Tibial nerve (tissue), 4 donors: Measurements from ENCODE around the gene LGI1. TPM values are rescaled to one million over a fixed set of nuclear protein-coding genes. Genes with fewer than 3 reads are reported as not detected.

ENCODE experiments used
- DNase-seq, 2 donors: peaks; one replicate each; pipeline ENCODE4 v3.0.0-alpha.2; 2019; ENCODE audit warnings: low spot score in 2 of 2
- H3K27ac ChIP-seq, 4 donors: fragments of 200-600 bp; sonication (generic) in 3 of 4; one replicate each; pipeline ENCODE4 v1.5.1; 2017 to 2019; ENCODE audit warnings: mild to moderate bottlenecking in 1 of 4
- H3K27me3 ChIP-seq, 2 donors: fragments of 200-600 bp; sonication (generic) in 1 of 2; one replicate each; pipeline versions ENCODE4 v1.5.1 to v1.6.0; 2017 to 2019
- H3K36me3 ChIP-seq, 3 donors: fragments of 200-600 bp; sonication (generic); one replicate each; pipeline ENCODE4 v1.5.1; 2018 to 2019
- H3K4me1 ChIP-seq, 4 donors: fragments of 200-600 bp; sonication (generic) in 3 of 4; one replicate each; pipeline ENCODE4 v1.5.1; 2017 to 2019
- H3K4me3 ChIP-seq, 4 donors: fragments of 200-600 bp; sonication (generic) in 3 of 4; one replicate each; pipeline ENCODE4 v1.5.1; 2017 to 2019; ENCODE audit warnings: mild to moderate bottlenecking in 1 of 4, moderate library complexity in 1 of 4
- H3K9me3 ChIP-seq, 4 donors: fragments of 200-600 bp; sonication (generic) in 3 of 4; one replicate each; pipeline ENCODE4 v1.5.1; 2017 to 2019
- EP300 ChIP-seq, 2 donors: sonication (generic); formaldehyde crosslinking; IDR thresholded peaks; one replicate each; pipeline ENCODE4 v1.6.1; 2017; ENCODE audit warnings: antibody characterized with exemption in 2 of 2, mild to moderate bottlenecking in 1 of 2
- POLR2A ChIP-seq, 2 donors: fragments of 450-650 bp; IDR thresholded peaks; one replicate each; pipeline ENCODE4 v1.6.1; 2017; ENCODE audit warnings: antibody characterized with exemption in 2 of 2, mild to moderate bottlenecking in 2 of 2, moderate library complexity in 2 of 2
- WGBS, 2 donors: methylation state at CpG; one replicate each; pipeline ENCODE4 v1.1.5; 2018; 5-methylcytosine and 5-hydroxymethylcytosine counted together
- total RNA-seq, 4 donors: library from RNA; depleted of rRNA; stranded (reverse); fragments of >200 nt; gene quantifications; one replicate each; pipeline ENCODE4 v1.1.0, GENCODE V29; 2016
- TF ChIP-seq, protein P1 (sequence below), 5 experiments: fragments of 200-600 bp in 3 of 5; fragments of 450-650 bp in 2 of 5; sonication (generic) in 3 of 5; IDR thresholded peaks; one replicate each; pipeline ENCODE4 v1.5.1; 2016 to 2019; ENCODE audit warnings: antibody characterized with exemption in 5 of 5, mild to moderate bottlenecking in 3 of 5, moderate library complexity in 2 of 5

LGI1 gene
- total RNA-seq, 4 donors from 2014 or later = 8.4 to 21.0 (median 14.1) TPM

DNA sequence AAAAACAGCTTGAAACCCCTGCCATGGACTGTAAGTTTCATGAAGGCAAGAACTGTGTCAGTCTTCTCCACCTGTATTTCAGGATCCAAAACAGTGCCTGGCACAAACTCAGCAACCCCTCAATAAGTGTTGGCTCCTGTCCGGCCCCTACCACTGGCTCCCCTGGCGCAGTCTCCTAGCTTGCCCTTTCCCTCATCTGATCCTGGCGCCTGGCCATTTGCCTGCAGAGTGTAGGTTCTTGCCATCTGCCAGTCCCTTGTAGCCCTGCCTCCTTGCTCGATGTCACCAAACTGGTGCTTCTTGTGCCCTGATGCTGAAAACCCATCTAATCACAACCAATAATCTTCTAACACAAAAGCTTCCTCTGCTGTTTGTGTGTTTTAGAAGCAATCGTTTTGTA lies 60.4 kb downstream of the LGI1 start:
- peaks cover 0 to 7% of the 10 kb centered on the region in 2 donors for H3K27me3 ChIP-seq
- no peak overlapping the region for H3K27ac ChIP-seq
- H3K4me3 ChIP-seq = no peak overlapping the region
- H3K9me3 ChIP-seq = no peaks in the 10 kb centered on the region
- peaks cover 0 to 17% (median 5%) of the 10 kb centered on the region in 4 donors for H3K4me1 ChIP-seq
- 81 to 84% methylated on average over 5 of the region's 5 CpGs for WGBS, 2 donors
- no peaks in the 10 kb centered on the region for H3K36me3 ChIP-seq
- DNase-seq = no peak
- TF ChIP-seq EP300 (IDR thresholded peaks at IDR 0.05) = no peak

GRCh38 chr10:93819520-93819919 lies 61.8 kb downstream of the LGI1 start:
- no peak for DNase-seq
- 81 to 85% methylated on average over 4 of the region's 4 CpGs for WGBS, 2 donors
- TF ChIP-seq EP300 (IDR thresholded peaks at IDR 0.05) = no peak
- TF ChIP-seq POLR2A (IDR thresholded peaks at IDR 0.05) = no peak
- TF ChIP-seq, protein P1, sequence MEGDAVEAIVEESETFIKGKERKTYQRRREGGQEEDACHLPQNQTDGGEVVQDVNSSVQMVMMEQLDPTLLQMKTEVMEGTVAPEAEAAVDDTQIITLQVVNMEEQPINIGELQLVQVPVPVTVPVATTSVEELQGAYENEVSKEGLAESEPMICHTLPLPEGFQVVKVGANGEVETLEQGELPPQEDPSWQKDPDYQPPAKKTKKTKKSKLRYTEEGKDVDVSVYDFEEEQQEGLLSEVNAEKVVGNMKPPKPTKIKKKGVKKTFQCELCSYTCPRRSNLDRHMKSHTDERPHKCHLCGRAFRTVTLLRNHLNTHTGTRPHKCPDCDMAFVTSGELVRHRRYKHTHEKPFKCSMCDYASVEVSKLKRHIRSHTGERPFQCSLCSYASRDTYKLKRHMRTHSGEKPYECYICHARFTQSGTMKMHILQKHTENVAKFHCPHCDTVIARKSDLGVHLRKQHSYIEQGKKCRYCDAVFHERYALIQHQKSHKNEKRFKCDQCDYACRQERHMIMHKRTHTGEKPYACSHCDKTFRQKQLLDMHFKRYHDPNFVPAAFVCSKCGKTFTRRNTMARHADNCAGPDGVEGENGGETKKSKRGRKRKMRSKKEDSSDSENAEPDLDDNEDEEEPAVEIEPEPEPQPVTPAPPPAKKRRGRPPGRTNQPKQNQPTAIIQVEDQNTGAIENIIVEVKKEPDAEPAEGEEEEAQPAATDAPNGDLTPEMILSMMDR (IDR thresholded peaks at IDR 0.05) = no peak

DNA sequence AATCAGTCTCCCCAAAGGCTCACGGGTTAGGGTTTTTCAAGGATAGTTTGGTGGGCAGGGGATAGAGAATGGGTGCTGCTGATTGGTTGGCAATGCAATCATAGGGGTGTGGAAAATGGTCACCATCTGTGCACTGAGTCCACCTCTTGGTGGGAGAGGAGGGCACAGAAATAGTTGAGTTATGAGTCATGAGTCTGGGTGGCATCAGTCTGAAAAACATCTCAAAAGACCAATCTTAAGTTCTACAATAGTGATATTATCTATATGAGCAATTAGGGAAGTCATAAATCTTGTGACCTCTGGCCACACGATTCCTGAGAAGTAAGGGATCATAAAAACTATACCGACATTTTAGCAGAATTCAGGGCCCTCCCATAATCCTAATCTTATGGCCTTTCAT lies 62.7 kb downstream of the LGI1 start:
- no peak overlapping the region for H3K4me3 ChIP-seq
- DNase-seq = no peak
- no peaks in the 10 kb centered on the region for H3K36me3 ChIP-seq
- TF ChIP-seq POLR2A (IDR thresholded peaks at IDR 0.05) (no peak), EP300 (IDR thresholded peaks at IDR 0.05) (no peak)
- TF ChIP-seq, protein P1 (IDR thresholded peaks at IDR 0.05) = no peak
- H3K27me3 ChIP-seq = peaks cover 0 to 7% of the 10 kb centered on the region in 2 donors
- 32 to 34% methylated on average over 3 of the region's 3 CpGs for WGBS, 2 donors
- no peaks in the 10 kb centered on the region for H3K9me3 ChIP-seq
- no peak overlapping the region for H3K27ac ChIP-seq
- H3K4me1 ChIP-seq = peaks cover 0 to 13% (median 2%) of the 10 kb centered on the region in 4 donors

More at GRCh38 chr10:93819520-93819919, 61.8 kb downstream of the LGI1 start:
- H3K27me3 ChIP-seq = peaks cover 0 to 7% of the 10 kb centered on the region in 2 donors
- no peak overlapping the region for H3K4me3 ChIP-seq
- no peak overlapping the region for H3K27ac ChIP-seq
- peaks cover 0 to 17% (median 5%) of the 10 kb centered on the region in 4 donors for H3K4me1 ChIP-seq
- H3K36me3 ChIP-seq = no peaks in the 10 kb centered on the region
- H3K9me3 ChIP-seq = no peaks in the 10 kb centered on the region

GRCh38 chr10:93821051-93821772 lies 63.5 kb downstream of the LGI1 start:
- H3K4me1 ChIP-seq = peaks cover 0 to 5% (median 0%) of the 10 kb centered on the region in 4 donors
- H3K27me3 ChIP-seq = peaks cover 0 to 7% of the 10 kb centered on the region in 2 donors
- no peak for DNase-seq
- no peak overlapping the region for H3K4me3 ChIP-seq
- H3K36me3 ChIP-seq = no peaks in the 10 kb centered on the region
- WGBS, 2 donors = 58 to 63% methylated on average over 4 of the region's 4 CpGs
- TF ChIP-seq, protein P1 (IDR thresholded peaks at IDR 0.05) = peak in 2 of 5 experiments; percentile 9 to 13
- no peak for TF ChIP-seq POLR2A (IDR thresholded peaks at IDR 0.05)
- no peaks in the 10 kb centered on the region for H3K9me3 ChIP-seq
- H3K27ac ChIP-seq = no peak overlapping the region

GRCh38 chr10:93826355-93826754 lies 68.6 kb downstream of the LGI1 start:
- WGBS, 2 donors = 32 to 44% methylated on average over 7 of the region's 7 CpGs
- DNase-seq = no peak

More at GRCh38 chr10:93826355-93826754, 68.6 kb downstream of the LGI1 start:
- no peak for TF ChIP-seq POLR2A (IDR thresholded peaks at IDR 0.05)
- TF ChIP-seq EP300 (IDR thresholded peaks at IDR 0.05) = no peak
- TF ChIP-seq, protein P1 (IDR thresholded peaks at IDR 0.05) = no peak
- H3K27ac ChIP-seq = no peak overlapping the region
- H3K4me3 ChIP-seq = no peak overlapping the region
- no peaks in the 10 kb centered on the region for H3K4me1 ChIP-seq
- H3K36me3 ChIP-seq = no peaks in the 10 kb centered on the region
- no peaks in the 10 kb centered on the region for H3K9me3 ChIP-seq
- H3K27me3 ChIP-seq = no peaks in the 10 kb centered on the region
